GM21529 (cell line): ENCODE measurements around the gene TMEM43.

ENCODE experiments used
- ATAC-seq: cut with Tn5 transposase; IDR thresholded peaks from one replicate; pipeline ENCODE4 v1.9.1; 2021; ENCODE audit not compliant: unreplicated experiment

TMEM43 gene

DNA sequence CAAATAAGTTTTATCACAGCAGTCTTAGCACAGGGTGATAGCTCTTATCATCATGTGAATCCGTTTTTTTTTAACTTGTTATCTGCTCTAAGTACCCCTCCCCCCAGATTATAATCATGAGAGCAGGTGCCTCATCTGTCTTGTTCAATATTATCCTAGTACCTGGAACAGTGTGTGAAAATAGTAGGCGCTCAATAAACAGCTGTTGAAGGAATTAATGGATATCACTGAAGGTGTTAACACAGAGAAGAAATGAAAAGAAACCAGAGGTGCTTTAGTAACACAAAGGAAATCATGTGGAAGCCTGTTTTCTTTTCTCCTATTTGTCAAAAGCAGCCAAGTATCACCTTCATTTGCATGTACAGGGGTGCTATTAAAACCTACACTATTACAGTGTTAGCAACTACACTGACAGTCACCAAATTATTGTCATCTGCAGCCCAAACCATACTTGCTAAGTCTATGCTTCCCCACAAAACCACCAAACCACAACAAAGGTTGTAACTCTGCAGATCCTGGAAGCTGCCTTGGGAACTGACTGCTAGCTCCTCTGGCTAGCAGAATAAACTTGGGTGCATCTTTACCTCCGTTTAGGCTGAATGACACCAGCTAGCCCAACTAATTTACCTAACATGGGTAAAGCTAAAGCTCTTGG lies 50.7 kb downstream of the TMEM43 start:
- peak; percentile 30 for ATAC-seq

DNA sequence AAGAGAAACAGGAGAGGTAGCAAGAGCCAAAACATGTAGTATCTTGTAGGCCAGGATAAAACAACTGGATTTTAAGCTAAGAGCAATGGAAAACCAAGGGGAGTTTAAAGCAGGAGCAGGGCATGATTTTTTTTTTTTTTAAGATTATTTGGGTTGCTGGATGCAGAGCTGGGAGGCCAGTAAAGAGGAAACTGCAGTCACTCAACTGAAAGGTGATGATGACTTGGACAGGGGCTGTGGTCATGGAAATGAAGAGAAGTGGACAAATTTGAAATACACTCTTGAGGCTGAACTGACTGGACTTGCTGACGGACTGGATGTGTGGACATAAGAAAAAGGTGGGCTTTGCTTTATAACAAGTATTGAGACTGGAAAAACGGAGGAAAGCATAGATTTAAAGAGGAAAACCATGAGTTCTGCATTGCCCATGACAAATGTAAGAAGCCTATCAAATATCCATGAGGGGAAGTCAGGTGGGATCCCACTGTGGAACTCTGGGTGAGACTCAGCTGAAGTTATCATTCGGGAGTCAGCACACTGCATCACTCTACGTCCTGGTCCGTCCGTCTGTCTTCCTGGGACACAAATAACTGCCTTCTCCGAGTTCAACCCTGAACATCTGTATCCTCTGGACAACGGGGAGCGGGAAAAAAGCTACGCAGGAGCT lies 52.9 kb downstream of the TMEM43 start:
- peak; percentile 13 for ATAC-seq

DNA sequence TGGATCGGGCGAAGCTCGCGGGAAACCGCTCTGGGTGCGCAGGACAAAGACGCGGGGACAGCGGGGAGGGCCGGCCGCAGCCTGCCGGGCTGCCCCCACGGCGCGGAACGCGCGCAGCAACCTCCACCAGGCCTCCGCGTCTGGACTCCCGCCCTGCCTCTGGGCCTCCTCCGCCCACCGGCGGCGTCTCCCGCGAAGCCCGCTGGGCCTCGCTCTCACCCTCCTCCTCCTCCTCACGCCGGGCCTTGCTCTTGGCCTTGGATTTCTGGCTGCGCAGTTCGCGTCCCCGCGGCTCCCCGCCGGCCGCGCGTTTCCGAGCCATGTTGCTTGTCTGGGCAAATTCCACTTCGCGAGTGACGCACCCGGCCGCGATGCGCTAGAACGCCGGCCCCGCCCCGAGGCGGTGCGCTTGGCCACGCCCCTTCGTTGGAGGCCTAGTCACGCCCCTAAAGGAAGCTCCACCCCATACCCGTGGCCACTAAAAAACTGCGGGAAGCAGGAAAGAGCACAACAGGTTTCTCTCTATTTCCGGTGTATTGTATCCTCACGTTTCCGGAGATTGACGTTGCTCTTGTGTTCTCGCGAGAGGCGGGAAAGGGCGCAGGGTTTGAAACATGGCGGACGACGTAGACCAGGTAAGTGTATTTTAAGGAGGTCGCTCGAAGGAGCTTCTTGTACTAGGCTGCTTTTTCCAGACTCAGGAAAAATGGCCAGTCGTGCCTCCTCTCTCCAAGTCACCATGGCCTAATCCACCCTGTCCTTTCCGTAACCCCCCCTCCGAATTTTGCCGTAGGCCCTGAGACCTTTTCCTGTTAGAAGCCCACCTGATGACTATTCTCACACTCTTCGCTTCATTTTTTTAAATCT lies 53.6 kb downstream of the TMEM43 start, which contains the start of the genes LSM3 and XPC:
LSM3 (plus strand) TSS at position 571 of the 867 bp plus-strand sequence; CDS start at position 615, 44 bp downstream.
XPC (minus strand) TSS at position 355 of the 867 bp plus-strand sequence; CDS start at position 322, 33 bp downstream.
- peak; percentile 93 for ATAC-seq

DNA sequence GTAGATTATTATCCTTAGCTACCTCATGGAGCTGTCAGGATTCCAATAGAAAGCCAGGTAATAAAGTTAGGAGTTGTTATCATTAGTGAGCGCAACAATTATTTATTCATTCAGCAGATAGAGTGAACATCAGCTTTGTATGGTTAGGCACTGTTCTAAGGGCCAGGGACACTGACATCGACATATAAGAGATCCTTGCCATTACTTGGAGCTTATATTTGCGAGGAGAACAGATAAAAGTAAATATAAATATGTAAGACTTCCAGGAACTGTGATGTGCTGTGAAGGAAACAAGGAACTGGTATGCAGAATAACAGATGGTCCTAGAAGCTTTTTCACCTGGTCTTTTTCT lies 54.2 kb downstream of the TMEM43 start:
- ATAC-seq, result no peak

DNA sequence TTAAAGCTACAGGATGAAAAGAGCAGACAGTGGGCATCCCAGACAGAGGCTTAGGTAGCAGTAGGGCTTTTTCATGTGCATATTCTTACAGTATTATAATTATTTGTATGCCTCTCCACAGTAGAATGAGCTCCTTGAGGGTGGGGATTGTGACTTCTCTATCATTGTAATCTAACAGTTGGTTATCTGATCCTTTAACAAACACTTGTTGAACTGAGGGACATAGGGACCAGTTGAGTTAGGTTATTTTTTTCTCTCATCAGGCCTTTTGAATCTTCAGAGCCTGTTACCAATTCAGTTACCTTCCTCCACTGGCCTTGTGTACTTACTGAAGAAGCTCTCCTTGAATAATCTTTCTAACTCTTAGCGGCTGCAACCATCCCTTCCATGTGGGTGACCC lies 54.9 kb downstream of the TMEM43 start:
- no peak for ATAC-seq

DNA sequence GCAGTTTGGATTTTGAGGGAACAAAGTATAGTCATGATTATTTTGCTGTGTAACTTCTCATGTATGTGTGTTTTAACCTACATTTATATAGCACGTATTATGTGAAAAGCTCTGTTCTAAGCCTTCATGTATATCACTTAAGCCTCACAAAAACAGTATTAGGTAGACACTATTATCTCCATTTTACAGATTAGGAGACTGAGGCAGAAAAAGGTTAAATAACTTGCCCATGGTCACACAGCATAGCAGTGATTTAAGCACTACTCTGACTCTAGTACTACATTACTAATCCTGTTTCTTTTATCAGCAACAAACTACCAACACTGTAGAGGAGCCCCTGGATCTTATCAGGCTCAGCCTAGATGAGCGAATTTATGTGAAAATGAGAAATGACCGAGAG lies 56.4 kb downstream of the TMEM43 start:
- no peak for ATAC-seq

DNA sequence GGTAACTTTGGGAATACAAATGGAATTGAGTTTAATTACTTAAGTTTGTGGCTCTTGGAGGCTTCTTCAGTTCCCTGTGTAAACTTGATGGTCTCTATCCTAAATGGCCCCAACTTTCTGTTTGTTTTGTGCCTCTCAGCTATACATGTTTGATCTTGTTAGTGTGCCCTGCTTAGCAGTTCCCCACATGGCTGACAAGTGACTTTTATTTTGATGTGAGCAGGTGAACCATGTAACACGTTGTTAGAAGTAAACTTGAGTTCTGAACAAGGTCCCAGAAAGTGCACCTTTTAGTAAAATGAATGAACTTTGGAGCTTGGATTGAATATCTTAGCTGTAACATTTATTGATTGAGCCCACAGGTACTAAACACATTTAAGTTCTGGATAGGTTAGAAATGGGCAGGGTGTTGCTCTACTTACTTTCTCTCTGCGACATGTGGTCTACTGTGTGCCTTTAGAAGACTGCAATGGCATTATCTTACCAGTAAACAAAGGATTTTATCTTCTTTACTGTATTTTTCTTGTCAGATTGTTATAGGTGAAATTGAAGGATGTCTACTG lies 58.2 kb downstream of the TMEM43 start:
- no peak for ATAC-seq

DNA sequence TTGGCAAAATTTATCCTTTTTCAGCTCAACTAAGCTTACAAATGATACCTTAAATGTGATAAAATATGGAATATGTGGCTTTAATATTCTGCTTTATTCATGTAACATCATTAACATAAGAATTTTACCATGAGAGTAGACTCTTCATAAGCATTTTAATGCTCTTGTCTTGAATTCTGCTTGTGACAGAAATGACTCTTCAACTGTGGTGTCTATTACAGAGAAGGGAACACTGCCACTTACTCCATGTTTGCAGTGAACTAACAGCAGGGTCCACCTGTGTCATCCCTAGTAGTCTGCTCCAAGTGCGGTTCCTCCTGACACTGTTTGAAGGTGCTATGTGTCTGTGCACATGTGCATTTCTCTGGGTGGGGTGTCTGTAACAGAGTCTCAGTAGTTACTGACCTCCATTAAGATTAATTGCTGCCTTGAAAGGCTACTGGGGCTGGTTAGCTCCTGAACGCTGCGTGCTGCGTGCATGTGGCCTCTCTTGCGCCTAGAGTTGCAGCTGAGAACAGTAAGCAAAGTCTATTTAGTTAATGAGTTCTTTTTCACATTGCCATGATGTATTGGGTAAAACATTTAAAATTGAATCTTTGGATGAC lies 62.1 kb downstream of the TMEM43 start:
- no peak for ATAC-seq

DNA sequence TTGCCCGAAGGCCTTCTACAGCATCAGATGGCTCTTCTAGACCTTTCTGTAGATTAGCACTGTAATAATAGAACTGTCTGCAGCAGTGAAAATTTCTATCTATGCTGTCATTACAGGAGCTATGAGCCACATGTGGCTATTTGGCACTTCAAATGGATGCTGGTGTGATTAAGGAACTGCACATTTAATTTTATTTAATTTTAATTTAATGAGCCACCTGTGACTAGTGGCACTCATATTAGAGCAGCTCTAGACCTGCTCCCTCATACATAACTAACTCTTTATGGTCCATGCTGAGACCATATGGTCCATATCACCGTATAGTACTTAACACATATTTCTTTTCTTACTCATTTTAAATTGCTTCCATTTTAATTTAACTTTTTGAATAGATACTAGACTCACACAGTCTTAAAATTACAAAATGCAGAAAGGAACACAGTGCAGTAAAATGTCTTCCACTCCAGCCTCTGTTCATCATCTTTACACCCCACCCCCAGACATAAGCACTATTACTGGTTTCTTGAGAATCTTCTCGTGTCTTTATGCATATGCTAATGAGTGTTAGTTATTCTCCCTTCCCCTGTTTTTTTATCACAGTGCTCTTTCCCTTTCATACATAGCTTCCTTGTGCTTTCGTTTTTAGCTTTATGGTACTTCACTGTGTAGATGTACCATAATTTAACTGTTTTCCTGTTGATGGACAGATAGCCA lies 63.3 kb downstream of the TMEM43 start:
- no peak for ATAC-seq
